ENCODE results near the gene TUBA1A. TPM values are rescaled to one million over a fixed set of nuclear protein-coding genes. Genes with fewer than 3 reads are reported as not detected.
"Not testable (repeated sequence)": the region's sequence is repeated elsewhere in the genome, so short reads cannot be mapped to it uniquely, and the experiment has no call there.

The TUBA1A gene
- total RNA-seq, 2 experiments from 2014 or later = 117 to 120 TPM

DNA sequence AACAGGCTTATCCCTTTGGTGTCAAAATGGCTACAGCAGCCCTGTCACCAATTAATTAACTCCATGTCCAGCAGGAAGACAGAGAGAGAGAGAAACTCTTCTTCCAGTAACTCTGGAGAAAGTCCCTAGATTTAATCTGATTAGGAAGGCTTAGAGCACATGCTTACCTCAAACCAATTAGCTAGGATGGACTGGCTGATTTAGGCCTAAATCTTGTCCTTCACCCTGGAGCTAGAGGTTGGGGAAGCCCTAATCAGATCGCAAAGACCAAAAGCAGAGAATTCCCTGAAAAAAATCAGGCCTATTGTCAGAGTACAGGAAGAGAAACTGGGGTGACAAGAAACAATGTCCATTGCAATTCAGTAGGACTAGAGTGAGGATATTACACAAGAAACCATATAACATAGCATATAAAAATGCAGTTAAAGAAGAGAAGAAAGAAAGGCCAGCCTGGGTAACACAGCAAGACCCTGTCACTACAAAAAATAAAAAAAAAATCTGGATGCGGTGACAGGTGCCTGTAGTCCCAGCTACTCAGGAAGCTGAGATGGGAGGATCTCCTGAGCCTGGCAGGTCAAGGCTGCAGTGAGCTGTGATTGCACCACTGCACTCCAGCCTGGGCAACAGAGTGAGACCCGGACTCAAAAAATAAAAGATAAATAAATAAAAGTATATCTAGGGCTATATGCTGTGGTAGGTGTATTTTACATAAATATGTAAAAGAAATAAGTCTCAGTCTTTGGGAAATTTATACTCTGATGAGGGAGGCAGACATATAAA lies 34.9 kb upstream of the TUBA1A start:
- no peaks in the 10 kb centered on the region for H3K4me1 Mint-ChIP-seq (ENCODE audit: low read depth)
- no peak for DNase-seq
- ChIA-PET CTCF (interaction anchor here (0.8 to 1.7 kb wide), 4 partner anchors 11 to 136 kb away, joined by 3 to 5 read pairs (median 3); no protein-coding TSS in a partner anchor), POLR2A (interaction anchor here (1.2 to 2.5 kb wide), 3 partner anchors 42 to 93 kb away, joined by 4 to 14 read pairs (median 5); partner anchors contain the start of gene TUBA1B)
- no peaks in the 10 kb centered on the region for H3K36me3 Mint-ChIP-seq (ENCODE audit: low read depth)
- no peaks in the 10 kb centered on the region for H3K9me3 Mint-ChIP-seq (ENCODE audit: insufficient read depth)
- H3K4me3 Mint-ChIP-seq = no peak overlapping the region
- H3K27me3 Mint-ChIP-seq (ENCODE audit: low read depth) = peaks cover 10% of the 10 kb centered on the region
- no peak overlapping the region for H3K27ac Mint-ChIP-seq
- no peak for ATAC-seq

DNA sequence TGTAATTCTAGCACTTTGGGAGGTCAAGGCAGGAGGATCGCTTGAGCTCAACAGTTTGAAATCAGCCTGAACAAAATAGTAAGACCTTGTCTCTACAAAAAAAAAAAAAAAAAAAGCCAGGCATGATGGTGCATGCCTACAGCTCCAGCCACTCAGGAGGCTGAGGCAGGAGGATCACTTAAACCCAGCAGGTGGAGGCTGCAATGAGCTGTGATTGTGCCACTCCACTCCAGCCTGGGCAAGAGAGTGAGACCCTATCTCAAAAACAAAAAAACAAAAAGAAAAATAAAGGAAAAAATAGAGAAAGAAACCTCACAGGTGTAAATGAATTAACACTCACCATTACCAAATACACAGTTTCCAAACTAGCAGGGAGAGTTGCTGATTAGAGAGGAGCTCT lies 34.2 kb upstream of the TUBA1A start:
- H3K9me3 Mint-ChIP-seq (ENCODE audit: insufficient read depth) = no peaks in the 10 kb centered on the region

DNA sequence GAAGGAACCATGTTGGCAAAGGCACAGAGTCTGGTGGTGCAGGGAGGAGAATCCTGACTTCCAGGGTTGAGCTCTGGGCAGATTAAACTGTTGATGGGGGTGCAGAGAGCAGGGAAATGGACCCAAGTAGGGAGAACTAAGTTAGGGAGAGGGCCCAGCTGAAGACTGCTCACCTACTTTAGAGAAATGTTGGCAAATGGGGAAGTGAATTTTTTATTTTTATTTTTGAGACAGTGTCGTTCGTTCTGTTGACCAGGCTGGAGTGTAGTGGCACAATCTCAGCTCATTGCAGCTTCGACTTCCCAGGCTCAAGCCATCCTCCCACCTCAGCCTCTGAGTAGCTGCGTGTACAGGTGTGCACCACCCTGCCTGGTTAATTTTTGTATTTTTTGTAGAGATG lies 32.1 kb upstream of the TUBA1A start:
- H3K27ac Mint-ChIP-seq = no peak overlapping the region
- H3K9me3 Mint-ChIP-seq (ENCODE audit: insufficient read depth) = no peaks in the 10 kb centered on the region
- no peaks in the 10 kb centered on the region for H3K36me3 Mint-ChIP-seq (ENCODE audit: low read depth)
- no peak for DNase-seq
- ChIA-PET CTCF (interaction anchor here (1.7 kb wide), 1 partner anchor 10 kb away, joined by 8 read pairs; no protein-coding TSS in a partner anchor), POLR2A (no interaction called here)
- H3K4me1 Mint-ChIP-seq (ENCODE audit: low read depth) = no peaks in the 10 kb centered on the region
- peaks cover 3% of the 10 kb centered on the region for H3K27me3 Mint-ChIP-seq (ENCODE audit: low read depth)
- H3K4me3 Mint-ChIP-seq = no peak overlapping the region
- ATAC-seq = no peak

More for the DNA sequence above, 34.2 kb upstream of the TUBA1A start:
- POLR2A ChIA-PET = interaction anchor here (1.2 to 1.7 kb wide), 2 partner anchors 43 to 92 kb away, joined by 4 to 5 read pairs; partner anchors contain the start of gene TUBA1B
- CTCF ChIA-PET = interaction anchor here (0.8 to 1.7 kb wide), 4 partner anchors 12 to 135 kb away, joined by 3 to 5 read pairs (median 3); no protein-coding TSS in a partner anchor
- Mint-ChIP-seq H3K27me3 (ENCODE audit: low read depth) (peaks cover 10% of the 10 kb centered on the region), H3K4me1 (ENCODE audit: low read depth) (no peaks in the 10 kb centered on the region), H3K4me3 (no peak overlapping the region), H3K36me3 (ENCODE audit: low read depth) (no peaks in the 10 kb centered on the region), H3K27ac (no peak overlapping the region)
- ATAC-seq = no peak
- DNase-seq = no peak

DNA sequence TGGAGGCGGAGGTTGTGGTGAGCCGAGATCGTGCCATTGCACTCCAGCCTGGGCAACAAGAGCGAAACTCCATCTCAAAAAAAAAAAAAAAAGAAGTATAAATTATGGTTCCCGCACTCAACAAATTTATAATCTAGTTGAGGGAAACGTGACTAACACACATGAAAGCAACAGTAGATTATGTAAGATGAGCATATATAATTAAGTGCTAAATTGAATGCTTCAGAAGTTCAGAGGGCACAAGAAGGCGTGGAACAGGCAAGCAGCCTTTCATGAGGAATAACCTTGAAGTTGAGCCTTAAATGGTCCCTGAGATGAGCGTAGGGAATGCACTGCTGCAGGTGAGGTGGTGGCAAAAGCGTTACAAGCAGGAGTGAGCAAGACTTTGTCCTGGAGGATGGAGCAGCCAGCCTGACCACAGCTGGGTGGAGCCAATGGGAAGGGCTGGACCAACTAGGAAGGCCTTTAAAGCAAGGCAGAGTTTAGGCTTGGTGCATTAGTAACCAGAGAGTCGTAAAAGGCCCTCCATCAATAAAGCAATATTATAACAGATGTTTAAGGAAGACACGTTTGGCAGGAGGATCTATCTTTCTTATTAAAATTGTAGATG lies 30.6 kb upstream of the TUBA1A start:
- peaks cover 8% of the 10 kb centered on the region for H3K27me3 Mint-ChIP-seq (ENCODE audit: low read depth)
- no peaks in the 10 kb centered on the region for H3K4me1 Mint-ChIP-seq (ENCODE audit: low read depth)
- H3K27ac Mint-ChIP-seq = no peak overlapping the region
- ChIA-PET POLR2A (no interaction called here), CTCF (no interaction called here)
- no peak for ATAC-seq
- no peaks in the 10 kb centered on the region for H3K9me3 Mint-ChIP-seq (ENCODE audit: insufficient read depth)
- no peak for DNase-seq
- no peak overlapping the region for H3K4me3 Mint-ChIP-seq
- H3K36me3 Mint-ChIP-seq (ENCODE audit: low read depth) = no peaks in the 10 kb centered on the region

DNA sequence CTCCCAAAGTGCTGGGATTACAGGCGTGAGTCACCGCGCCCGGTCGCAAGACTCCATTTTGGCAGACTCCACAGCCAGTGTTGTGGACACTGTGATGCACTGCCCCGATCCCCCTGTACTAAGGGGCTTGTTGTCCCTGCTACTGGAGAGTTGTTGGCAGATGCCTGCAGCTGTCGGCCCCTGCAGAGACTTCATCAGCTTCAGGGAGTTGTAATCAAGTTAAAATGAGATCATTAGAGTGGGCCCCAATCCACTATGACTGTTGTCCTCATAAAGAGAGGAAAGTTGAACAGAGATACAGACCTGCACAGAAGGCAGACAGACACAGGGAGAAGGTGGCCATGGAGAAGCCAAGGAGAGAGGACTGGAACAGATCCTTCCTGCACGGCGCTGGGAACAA lies 23.7 kb upstream of the TUBA1A start:
- peaks cover 6% of the 10 kb centered on the region for H3K27me3 Mint-ChIP-seq (ENCODE audit: low read depth)
- no peaks in the 10 kb centered on the region for H3K4me1 Mint-ChIP-seq (ENCODE audit: low read depth)
- no peak for ATAC-seq
- no peak overlapping the region for H3K4me3 Mint-ChIP-seq
- no peak for DNase-seq
- H3K27ac Mint-ChIP-seq = no peak overlapping the region
- ChIA-PET CTCF (no interaction called here), POLR2A (no interaction called here)
- H3K36me3 Mint-ChIP-seq (ENCODE audit: low read depth) = no peaks in the 10 kb centered on the region
- H3K9me3 Mint-ChIP-seq (ENCODE audit: insufficient read depth) = no peaks in the 10 kb centered on the region

DNA sequence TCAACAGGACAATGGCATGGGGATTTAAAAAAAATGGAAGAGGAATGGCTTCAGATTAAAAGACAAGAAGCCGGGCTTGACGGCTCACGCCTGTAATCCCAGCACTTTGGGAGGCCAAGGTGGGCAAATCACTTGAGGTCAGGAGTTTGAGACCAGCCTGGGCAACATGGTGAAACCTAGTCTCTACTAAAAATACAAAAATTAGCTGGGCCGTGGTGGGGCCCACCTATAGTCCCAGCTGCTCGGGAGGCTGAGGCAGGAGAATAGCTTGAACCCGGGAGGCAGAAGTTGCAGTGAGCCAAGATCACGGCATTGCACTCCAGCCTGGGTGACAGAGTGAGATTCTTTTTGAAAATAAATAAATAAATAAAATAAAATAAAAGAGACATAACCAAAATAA lies 21.8 kb upstream of the TUBA1A start:
- H3K36me3 Mint-ChIP-seq (ENCODE audit: low read depth); H3K9me3 Mint-ChIP-seq (ENCODE audit: insufficient read depth); CTCF ChIA-PET; H3K27ac Mint-ChIP-seq; DNase-seq; H3K27me3 Mint-ChIP-seq (ENCODE audit: low read depth); H3K4me3 Mint-ChIP-seq; POLR2A ChIA-PET; H3K4me1 Mint-ChIP-seq (ENCODE audit: low read depth); ATAC-seq: not testable (repeated sequence)

DNA sequence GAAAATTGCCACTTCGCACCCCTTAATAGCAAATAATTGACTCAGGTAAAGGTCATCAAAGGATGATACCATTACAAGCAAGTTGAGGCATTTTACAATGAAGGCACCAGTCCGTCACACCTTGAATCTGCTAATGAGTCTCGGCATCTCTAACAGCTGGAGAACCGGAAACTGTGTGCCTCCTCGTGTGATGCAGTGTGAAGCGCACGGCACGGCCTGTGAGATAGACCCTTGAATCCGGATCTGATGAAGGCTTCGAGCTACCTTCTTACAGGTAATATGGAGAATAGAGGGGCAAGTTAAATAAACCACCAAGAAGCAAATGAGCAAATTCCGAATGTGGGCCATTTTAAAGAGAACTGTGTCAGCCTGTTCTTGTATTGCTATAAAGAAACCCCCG lies 19.8 kb upstream of the TUBA1A start:
- CTCF ChIA-PET = interaction anchor here (0.8 to 1.7 kb wide), 4 partner anchors 27 to 305 kb away, joined by 3 to 5 read pairs (median 4); no protein-coding TSS in a partner anchor
- H3K27ac Mint-ChIP-seq = no peak overlapping the region
- POLR2A ChIA-PET = interaction anchor here (1.3 kb wide), 1 partner anchor 77 kb away, joined by 3 read pairs; the partner anchor contains the start of gene TUBA1B

DNA sequence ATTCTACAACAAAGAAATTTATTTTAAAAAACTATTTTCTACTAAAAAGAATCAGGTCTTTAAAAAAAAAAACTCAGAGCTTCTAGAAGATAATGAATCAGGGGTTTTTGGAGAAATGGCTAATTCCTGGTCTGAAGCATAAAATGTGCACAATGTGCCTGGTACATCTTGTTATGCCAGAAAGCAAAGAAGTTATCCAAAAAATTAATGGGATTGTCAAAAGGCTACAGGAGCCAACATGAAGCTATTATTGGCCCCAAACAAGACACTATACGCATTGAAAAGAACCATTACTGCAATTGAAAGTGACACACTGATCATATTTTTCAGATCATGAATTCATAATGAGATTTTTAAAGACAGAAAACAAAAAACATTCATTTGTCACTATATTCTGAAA lies 19.3 kb upstream of the TUBA1A start:
- H3K27ac Mint-ChIP-seq = no peak overlapping the region
- ATAC-seq (no peak), DNase-seq (no peak)
- H3K9me3 Mint-ChIP-seq (ENCODE audit: insufficient read depth) = no peaks in the 10 kb centered on the region
- no peaks in the 10 kb centered on the region for H3K4me1 Mint-ChIP-seq (ENCODE audit: low read depth)
- no peaks in the 10 kb centered on the region for H3K36me3 Mint-ChIP-seq (ENCODE audit: low read depth)
- ChIA-PET POLR2A (interaction anchor here (1.3 kb wide), 1 partner anchor 77 kb away, joined by 3 read pairs; the partner anchor contains the start of gene TUBA1B), CTCF (interaction anchor here (0.8 to 1.7 kb wide), 4 partner anchors 27 to 305 kb away, joined by 3 to 5 read pairs (median 4); no protein-coding TSS in a partner anchor)
- no peaks in the 10 kb centered on the region for H3K27me3 Mint-ChIP-seq (ENCODE audit: low read depth)
- H3K4me3 Mint-ChIP-seq = no peak overlapping the region

More for the DNA sequence above, 19.8 kb upstream of the TUBA1A start:
- no peaks in the 10 kb centered on the region for H3K9me3 Mint-ChIP-seq (ENCODE audit: insufficient read depth)
- H3K4me3 Mint-ChIP-seq = no peak overlapping the region
- no peaks in the 10 kb centered on the region for H3K36me3 Mint-ChIP-seq (ENCODE audit: low read depth)
- ATAC-seq (no peak), DNase-seq (no peak)
- no peaks in the 10 kb centered on the region for H3K4me1 Mint-ChIP-seq (ENCODE audit: low read depth)
- no peaks in the 10 kb centered on the region for H3K27me3 Mint-ChIP-seq (ENCODE audit: low read depth)

DNA sequence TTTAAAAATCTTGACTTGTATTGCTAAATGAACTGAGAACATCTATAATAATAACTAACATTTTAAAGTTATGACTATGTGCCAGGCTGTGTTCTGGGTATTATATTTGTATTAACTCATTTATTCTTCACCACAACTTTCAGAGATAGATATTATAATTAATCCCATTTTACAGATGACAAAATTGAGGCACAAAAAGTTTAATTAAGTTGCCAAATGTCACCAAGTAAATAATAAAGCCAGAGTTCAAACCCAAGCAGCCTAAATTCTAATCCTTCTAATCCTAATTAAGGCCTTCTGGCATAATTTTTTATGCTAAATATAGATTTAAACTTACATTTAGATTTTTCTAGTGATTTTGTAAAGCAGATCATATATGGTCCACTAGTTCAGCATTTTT lies 17.5 kb upstream of the TUBA1A start:
- Mint-ChIP-seq H3K27ac (no peak overlapping the region), H3K4me3 (no peak overlapping the region), H3K36me3 (ENCODE audit: low read depth) (no peaks in the 10 kb centered on the region), H3K4me1 (ENCODE audit: low read depth) (peaks cover 7% of the 10 kb centered on the region), H3K9me3 (ENCODE audit: insufficient read depth) (no peaks in the 10 kb centered on the region), H3K27me3 (ENCODE audit: low read depth) (peaks cover 3% of the 10 kb centered on the region)
- DNase-seq = no peak
- no peak for ATAC-seq
- ChIA-PET CTCF (no interaction called here), POLR2A (no interaction called here)

DNA sequence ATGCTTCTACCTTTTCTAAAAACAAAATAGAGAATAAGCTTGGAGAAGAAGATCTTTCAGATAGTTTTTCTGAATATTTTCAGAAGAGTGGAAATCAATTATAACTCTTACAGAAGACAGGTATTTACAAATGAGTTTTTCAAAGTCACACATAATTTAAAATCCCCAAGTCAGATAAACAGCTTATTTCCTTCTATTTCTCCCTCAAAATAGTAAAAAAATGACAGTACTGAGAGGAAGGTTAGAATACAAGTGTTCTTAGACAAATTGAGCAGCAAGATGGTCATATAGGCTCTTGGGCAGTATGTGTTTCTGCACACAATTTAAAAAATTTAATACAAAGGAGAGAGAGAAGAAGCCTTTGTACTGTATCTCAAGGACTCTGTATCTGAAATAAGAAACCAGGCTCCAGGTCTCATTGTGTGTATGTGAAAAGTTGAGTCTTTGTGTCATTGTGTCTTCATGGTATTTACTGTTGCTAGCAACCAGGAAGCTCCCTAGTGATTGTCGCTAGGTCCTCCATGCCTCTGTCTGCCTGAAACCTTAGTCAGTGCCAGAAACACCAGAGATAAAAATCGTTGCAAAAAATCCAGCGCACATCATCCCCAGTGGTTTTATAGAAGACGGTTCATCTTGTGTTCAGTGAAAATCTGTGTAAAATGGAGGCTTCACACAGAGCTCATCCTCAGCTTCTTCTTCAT lies 12.9 kb upstream of the TUBA1A start:
- H3K27me3 Mint-ChIP-seq (ENCODE audit: low read depth) = peaks cover 13% of the 10 kb centered on the region
- ChIA-PET CTCF (interaction anchor here (0.9 to 2.5 kb wide), 5 partner anchors 13 to 214 kb away, joined by 3 to 11 read pairs (median 3); partner anchors contain the start of gene TUBA1A), POLR2A (interaction anchor here (0.6 to 6.1 kb wide), 4 partner anchors 13 to 221 kb away, joined by 3 to 32 read pairs (median 14); partner anchors contain the start of genes TUBA1A, TUBA1B and TUBA1C)
- ATAC-seq = peak; percentile 29
- peaks cover 14% of the 10 kb centered on the region for H3K4me1 Mint-ChIP-seq (ENCODE audit: low read depth)
- no peak overlapping the region for H3K4me3 Mint-ChIP-seq
- no peaks in the 10 kb centered on the region for H3K9me3 Mint-ChIP-seq (ENCODE audit: insufficient read depth)
- no peak for DNase-seq
- no peak overlapping the region for H3K27ac Mint-ChIP-seq
- no peaks in the 10 kb centered on the region for H3K36me3 Mint-ChIP-seq (ENCODE audit: low read depth)

DNA sequence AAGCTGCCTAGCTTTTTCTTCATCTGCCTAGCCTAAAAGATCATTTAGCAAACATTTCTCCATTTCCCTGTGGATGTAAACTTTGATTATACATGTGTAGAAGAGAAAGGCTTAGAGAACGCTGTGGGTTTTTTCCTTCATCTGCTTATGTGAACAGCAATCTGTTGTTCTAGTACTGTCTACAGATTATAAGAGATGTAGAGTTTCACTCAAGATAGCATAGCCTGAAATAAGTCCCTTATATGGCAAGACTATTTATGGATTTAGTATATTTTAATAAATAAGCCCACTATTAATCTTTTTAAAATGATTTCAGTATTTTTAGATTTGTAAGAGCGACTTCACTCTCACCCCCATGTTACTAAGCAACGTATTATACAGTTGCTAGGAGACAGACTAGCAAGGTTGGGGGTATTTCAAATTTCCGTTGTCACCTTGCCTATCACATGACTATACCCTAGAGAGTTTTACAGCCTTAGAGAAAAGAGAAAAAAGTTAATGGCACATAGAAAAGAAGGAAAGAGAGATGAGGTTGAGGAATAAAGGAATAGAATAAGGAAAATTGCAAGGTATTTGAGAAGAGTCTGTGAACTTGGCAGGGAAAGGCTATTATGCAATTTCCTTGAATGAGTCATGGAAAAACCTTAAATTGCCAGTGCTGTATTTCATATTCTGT lies 12.2 kb upstream of the TUBA1A start:
- Mint-ChIP-seq H3K36me3 (ENCODE audit: low read depth) (no peaks in the 10 kb centered on the region), H3K9me3 (ENCODE audit: insufficient read depth) (no peaks in the 10 kb centered on the region), H3K27me3 (ENCODE audit: low read depth) (peaks cover 13% of the 10 kb centered on the region), H3K4me1 (ENCODE audit: low read depth) (peaks cover 14% of the 10 kb centered on the region), H3K4me3 (no peak overlapping the region), H3K27ac (no peak overlapping the region)
- ATAC-seq (peak; percentile 86), DNase-seq (no peak)
- ChIA-PET POLR2A (interaction anchor here (0.6 to 6.1 kb wide), 4 partner anchors 13 to 221 kb away, joined by 3 to 32 read pairs (median 20); partner anchors contain the start of genes TUBA1A and TUBA1B), CTCF (interaction anchor here (0.6 to 2.5 kb wide), 4 partner anchors 12 to 113 kb away, joined by 3 to 11 read pairs (median 3); partner anchors contain the start of gene TUBA1A)
